NCI-H1436 (cell line): Measurements from ENCODE around the gene LRRC7.

Experiments
- DNase-seq: peaks from one replicate; lab custom pipeline; 2025; lab: John Stamatoyannopoulos, UW

LRRC7 gene

DNA sequence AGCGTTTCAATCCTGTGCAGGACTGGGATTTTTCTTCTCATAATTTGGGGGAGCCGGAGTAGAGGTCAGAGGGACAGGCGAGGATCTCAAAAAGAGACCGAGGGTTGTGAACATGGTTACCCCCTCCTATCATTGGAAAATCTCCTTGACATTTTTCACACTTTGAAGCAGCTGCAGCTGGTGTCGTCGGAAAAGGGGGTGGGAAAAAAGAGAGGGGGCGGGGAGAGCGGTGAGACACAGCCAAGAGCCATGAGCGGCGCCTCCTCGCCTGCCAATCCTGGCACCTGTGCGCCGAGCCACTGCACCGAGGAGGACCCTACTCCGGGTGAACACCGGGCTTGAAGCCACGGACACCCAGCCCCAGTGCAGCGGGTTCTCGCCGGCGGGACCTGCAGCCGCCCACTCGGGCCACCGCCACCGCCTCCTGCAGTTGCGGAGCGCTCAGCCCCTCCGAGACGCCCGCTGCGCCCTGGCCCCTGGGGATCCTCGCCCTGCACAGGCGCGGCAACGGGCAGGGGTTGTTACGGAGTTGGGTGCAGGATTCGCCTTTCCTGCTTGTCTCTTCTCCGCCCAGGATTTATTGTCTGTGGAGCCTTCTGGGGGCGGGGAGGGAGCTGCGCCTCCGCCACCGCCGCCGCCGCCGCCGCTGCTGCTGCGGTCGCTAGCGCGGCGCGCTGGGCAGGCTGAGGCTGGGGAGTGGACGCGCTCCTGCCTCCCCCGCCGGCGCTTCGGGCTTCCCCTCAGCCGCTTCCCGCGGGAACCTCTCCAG, at the start of gene LRRC7:
LRRC7 (plus strand) TSS at position 271 of the 769 bp plus-strand sequence. CDS start 718 bp downstream, outside the sequence.
- DNase-seq, result peak; percentile 74

DNA sequence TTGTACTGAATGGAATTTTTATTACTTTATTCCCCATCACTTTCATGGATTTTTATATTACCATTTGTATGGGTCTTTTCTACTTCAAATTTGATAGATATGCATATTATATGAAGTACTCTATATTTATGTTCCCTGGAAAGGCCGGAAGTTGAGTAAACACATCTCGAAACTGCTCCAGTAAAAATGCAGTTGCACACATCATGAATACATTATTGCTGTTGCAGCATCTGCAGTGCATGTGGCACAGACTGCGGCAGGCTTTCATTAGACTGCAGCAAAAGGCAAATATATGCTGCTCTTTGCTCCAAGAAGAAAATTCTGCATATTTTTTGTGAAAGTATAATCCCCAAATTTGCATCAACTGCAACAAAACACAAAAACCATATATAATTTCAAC, 48.7 kb upstream of the LRRC7 start:
- no peak for DNase-seq

DNA sequence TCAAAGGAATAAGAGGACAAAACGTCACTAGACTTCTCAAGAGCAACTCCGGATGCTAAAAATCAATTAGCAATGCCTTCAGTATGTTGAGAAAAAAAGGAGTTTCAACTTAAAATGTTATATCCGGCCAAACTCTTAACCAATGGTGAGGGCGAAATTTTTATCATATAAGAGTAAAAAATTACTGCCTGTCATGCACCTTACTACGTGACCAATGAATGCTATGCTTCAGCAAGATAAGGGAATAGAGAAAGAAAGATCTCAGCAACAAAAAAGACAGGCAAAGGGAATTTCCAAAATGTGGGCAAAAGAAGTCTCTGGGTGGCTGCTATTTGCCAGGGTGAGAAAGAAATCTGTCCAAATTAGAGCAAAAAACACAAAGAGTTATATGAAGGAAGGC, 47.4 kb upstream of the LRRC7 start:
- DNase-seq, result no peak

DNA sequence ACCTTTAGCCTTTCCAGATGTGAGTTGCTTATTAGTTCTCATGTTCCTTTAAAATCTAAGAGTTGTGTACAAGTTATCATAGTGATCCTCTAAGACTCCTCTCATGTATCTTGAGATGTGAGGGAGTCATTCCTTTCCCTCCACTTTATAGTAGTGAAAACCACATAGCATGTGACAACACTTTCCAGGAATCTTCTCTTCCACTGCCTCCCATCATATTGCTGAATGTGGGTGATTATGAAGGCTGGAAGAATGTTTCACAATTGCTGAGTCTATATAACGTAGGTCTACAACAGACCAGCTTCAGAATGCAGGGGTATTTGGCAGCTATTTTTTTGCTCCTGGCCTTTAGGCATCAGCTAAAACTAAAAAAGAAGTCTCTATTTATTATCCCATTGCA, 44.7 kb upstream of the LRRC7 start:
- no peak for DNase-seq

DNA sequence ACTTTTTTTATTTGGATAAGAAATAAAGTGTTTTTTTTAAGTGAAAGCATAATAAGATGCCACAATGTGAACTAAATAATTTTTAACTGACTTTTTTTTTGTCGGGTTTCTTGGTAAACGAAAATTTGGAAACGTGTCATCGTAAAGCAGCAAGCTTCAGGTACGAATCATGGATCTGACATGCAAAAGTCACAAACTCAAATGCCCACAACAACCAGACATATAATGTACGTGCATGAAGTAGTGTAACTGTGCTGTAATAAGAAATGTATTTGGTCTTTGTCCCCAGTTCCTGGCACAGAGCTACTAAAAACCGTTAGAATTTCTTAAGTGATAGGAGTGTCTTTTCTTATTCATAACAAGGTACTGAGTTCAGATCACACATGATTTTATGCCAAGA, 44.3 kb upstream of the LRRC7 start:
- DNase-seq, result no peak

DNA sequence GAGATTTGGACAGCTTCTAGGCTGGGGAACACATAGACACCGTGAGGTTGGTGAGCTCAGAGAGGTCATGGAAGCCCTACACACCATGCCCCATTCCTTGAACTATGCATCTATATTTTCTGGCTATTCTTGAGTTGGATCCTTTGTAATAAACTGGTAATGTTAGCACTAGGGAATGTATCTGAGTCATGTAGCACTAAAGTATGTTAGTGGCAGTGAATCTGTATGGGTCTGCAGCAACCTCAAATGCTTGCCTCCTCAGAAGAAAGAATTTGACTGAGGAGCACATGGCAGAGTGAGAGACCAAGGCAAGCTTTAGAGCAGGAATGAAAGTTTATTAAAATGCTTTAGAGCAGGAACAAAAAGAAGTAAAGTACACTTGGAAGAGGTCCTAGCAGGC, 43.7 kb upstream of the LRRC7 start:
- DNase-seq, result no peak

DNA sequence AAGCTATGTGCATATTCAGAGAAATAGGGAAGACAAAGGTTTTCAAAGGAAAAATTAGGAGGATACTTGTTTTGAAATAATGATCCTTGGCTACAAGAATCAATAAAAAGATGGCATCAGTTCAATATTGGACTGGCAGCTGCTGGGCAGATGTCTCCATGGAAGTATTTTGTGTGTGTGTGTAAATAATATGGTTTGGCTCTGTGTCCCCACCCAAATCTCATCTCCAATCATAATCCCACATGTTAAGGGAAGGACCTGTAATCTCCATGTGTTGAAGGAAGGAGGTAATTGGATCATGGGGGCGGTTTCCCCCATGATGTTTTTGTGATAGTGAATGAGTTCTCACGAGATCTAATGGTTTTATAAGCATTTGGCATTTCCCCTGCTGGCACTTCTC, 40.4 kb upstream of the LRRC7 start:
- DNase-seq, result no peak

DNA sequence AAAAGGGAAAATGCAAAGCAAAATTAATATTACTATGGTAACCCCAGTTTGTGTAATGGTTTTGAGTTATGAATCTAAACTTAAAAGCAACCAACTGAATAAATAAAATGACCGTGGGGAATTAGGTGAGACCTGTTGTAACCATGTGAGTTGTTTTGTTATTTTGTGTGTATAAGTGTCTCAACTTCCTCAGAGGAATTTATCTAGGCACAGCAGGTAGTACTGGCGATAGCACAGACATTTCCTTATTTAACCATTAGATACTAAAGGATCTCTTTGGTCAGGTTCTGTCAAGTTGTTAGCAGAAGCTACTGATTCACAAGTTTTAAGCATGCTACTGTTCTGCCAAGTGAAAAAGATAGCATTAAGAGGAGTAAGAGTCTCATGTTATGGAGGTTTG, 39.3 kb upstream of the LRRC7 start:
- no peak for DNase-seq

DNA sequence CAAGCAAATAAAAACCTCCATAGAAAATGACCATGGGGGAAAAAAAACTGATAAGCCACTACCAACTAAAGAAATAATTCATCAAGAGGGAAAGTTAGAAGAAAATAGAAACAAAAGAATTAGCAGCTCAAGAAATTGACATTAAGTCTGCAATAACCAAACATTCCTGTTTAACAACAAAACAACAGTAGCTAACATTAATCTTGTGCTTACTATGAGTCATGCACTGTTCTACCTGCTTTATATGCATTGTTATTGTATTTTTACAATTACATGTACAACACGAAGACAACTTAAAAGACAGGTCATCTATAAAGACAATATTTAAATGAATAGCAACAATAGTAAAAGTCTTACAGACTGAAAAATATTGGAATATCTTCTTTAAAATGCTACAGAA, 34.4 kb upstream of the LRRC7 start:
- no peak for DNase-seq

DNA sequence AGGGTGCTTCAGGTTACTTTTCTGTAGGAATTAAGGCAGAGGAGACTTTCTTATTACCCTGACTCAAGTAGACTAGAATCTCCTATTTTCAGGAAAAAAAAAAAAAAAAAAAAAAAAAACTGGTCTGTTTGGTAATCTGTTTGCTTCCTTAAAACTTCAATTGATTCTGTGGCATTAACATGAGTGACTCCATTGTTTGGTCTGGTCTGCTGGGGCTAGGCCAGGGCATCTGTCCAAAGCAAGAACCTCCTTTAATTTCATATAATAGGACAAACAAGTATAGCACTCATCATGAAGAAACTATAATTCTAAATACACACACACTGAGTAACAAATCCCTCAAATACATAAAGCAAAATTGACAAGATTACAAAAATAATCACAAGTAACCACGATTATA, 32.9 kb upstream of the LRRC7 start:
- no peak for DNase-seq

DNA sequence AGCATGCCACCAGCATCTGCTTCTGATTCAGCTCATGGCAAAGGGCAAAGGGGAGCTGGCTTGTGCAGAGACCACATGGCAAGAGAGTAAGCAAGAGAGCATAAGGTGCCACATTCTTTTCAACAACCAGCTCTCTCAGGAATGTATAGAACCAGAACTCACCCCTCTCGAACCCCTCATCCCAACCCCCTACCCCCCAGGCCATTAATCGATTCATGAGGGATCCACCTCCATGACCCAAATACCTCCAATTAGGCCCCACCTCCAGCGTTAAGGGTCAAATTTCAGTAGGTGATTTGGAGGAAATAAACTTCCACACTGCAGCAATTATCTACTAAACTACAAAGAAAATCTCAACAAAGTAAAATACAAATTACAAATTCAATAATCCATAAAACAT, 32.2 kb upstream of the LRRC7 start:
- DNase-seq, result no peak

DNA sequence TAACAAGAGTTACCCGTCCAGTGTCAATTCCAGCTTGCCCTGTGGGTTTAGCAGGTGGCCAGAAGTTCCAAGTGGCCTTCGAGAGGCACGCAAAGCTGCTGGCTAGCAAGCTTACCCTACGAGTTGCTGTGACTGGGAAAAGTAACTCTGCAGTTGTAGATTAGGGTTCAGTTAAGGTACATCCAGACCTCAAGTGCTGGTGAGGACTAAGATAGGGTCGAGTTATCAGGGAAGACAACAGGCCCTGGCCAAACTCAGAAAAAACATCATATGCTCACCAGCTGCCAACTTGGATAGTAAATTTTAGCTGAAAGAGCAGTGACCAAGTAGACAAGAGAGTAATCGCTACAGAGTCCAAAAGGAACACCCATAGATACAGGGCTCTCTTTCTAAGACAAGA, 27.7 kb upstream of the LRRC7 start:
- DNase-seq, result no peak

DNA sequence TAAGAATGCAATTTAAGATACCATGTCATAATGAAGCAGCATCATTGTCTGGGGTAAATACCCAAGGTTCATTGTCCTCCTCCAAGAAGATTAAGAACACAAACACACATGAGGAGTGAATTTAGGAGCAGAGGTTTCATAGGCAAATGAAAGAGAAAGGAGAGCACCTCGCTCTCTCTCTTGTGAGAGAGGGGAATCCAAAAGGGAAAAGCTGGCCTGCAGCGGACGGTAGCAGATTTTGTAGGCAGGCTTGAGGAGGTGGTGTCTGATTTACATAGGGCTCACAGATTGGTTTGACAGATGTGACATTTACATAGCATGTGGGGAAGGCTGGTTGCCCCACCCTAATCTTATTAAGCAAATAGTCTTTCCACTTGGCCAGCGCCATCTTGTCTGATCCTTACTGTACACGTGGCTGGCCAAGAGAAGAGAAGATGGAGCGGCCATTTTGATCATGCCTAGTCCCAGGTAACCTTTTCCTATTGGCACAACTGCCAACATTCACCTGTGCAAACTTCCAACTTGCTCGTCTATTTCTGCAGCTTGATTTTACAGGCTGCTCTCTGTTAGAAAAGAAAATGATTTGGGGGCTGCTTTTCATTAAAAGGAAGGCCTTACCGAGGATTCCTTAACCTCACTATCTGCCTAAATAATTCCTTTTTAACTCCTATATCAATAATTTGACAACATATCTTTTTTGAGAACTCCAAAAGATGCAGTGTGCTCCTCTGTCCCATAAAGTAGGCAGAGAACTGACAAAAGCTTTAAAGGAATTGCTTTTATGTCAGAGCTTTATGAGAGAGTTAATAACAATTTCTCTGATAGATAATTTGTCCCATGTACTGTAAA, 16.0 kb upstream of the LRRC7 start:
- DNase-seq, result no peak

DNA sequence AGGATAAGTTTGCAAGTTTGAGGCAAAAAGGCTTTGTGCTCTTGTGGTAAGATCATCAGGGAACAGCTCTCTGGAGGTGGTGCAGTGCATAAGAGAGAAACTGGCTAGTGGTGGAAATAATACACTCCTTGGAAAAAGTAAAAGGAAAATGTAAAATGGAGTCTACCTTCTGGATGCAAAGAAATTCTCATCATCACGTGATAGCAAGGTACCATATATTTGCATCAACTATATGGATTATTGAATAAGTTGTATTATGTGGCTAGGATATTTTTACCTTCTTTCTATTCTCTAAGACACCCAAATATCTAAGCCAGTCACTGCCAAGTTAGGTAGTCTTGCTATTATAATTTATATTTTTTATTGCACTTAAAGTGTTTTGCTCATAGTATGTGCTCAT, 14.0 kb upstream of the LRRC7 start:
- DNase-seq, result no peak

DNA sequence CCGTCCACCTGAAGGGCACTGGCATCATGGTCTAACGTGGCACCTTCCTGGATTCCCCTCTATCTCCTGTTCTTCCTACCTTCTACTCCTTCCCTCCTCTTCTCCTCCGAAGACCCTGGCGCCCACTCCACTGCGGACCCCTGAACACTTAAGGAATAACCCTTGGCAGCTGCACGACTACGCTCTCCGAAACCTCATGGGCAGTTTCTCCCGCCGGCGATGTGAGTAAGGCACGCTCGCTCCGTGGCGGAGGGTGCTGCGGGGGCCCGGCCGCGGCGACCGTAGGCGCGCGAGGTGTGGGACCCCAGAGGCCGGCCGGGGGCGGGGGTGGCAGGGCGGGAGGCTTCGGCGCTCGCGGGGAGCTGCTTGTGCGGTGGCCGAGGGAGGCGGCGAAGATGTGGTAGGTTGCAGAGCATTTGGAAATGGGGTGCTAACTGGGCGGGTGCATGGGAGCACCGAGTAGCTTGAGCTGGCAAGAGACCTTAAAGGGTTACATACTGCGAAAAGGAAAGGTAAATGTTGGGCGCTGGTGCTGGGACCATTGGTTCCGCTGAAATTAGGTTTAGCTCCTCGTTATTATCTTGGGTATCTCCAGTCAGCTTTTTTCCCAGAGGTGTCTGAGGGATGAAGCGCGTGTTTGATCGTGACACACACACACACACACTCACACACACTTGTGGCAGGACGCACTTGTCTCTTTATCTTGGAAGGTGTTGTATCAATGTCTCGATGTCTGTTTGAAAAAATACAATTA, 876 bp downstream of the LRRC7 start:
- no peak for DNase-seq

DNA sequence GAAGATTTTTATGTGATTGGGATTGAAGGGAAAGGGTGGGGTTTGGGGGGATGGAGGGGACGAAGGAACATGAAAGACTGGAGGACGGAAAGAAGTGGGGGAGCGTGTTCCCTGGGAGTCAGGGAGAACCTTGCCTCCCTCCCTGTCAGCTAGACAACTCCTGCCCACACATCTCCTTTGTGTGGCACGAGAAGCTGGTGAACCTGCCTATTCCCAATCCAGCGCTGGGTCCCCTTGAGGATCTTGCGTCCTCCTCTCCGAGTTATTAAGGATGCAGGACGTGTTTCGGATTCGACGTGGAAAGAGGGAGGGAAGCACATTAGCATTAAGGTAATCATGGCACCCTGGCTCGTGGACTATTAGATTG, 1.4 kb downstream of the LRRC7 start:
- DNase-seq, result no peak

DNA sequence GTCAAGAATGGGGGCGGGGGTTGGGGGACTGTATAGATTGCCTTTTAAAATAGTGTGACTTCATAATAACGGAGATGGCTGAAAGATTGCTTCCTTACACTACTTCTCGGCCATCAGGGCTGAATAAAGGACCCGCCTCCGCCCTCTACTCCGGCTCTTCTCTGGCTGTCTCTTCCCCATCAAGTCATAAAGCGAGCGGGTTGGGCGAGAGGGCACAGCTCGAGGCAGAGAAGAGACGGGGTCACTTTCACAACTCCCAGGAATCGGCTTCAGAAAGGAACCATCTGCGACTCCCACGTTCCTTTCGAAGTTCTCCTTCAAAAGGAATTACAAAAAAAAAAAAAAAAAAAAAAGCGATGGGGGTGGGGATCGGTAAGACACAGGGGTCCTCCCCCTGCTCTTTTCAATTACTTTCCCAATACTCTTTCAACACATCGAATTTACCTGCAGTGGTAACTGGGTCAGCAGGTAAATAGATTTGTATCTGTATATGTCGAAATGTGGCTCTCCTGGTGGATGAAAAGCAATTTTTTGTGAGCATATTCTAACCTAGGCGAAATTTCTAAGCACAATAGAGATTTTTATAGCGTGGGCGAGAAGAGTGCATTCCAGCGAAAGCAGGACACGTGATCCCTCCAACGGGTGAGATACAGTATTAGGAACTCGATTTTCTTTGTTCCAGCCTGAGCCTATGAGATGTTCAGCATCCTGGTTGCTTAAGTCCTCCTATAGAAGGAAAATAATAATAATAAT, 2.0 kb downstream of the LRRC7 start:
- DNase-seq, result no peak

DNA sequence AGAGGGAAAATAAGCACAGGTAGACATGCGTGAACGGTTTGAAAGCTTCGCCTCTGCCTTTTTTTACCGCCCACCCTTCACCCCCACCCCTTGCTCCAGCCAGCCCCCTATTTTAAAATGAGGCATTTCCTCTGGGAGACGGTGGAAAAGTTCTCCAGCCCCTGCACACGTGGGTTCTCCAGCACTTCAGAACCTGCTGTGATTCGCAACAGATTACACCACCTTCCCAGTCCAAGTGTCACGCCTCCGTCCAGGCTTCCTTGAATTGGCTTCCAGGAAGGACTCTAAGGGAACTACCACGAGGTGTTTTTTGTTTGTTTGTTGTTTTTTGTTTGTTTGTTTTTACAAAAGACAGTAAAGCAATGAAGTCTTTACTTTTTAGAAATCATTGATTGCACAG, 2.6 kb downstream of the LRRC7 start:
- DNase-seq, result no peak

DNA sequence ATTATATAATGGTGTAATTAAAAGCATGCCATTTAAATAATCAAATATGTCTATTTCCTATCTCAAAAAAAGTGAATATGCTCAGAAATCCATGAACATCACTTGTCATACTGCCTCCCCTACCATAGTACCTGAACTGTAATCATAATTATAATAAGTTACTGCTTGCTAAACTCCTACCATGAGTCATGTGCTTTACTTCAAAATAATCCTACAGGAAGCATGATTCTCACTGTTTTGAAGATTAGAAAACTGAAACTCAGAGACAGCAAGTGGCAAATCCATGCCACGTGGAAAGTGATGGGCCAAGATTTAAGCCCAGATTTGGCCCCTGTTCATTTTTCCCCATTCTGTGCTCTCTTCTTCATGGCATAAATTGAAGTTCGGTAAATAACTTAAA, 5.2 kb downstream of the LRRC7 start:
- no peak for DNase-seq

DNA sequence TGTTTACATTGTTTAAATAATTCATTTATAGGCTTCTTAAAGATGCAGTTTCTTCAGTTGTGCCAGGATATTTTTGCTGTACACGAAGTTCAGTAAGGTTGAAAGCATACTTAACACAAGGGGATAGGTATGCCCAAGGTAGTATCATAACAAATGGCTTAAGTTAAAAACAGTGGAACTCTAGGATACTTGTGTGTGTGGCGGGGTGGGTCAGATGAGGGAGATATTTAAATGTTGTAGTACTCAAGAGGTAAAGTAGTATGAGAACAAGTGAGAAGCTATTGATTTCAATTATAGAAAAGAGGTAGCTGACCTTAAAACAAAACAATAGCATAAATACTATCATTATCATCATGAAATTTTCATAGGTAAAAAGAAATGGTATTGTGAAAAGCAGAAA, 6.2 kb downstream of the LRRC7 start:
- no peak for DNase-seq

DNA sequence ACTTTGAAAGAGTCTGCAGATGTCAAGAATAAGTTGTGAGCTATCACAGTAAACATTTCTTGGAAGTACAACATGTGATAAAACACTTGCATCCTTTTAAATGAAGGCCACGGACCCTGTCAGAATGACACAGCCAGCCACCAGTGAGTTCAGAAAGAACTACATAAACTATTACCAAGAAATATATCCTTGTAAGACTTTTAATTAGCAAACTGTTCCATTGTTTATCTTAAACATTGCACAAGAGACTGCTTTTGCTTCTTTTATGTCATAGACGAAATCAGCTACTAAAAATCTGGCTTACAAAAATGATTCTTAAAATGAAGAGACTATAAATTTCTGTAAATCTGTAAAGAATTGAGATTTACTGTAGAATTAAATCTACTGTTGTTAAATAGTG, 17.9 kb downstream of the LRRC7 start:
- DNase-seq, result no peak

DNA sequence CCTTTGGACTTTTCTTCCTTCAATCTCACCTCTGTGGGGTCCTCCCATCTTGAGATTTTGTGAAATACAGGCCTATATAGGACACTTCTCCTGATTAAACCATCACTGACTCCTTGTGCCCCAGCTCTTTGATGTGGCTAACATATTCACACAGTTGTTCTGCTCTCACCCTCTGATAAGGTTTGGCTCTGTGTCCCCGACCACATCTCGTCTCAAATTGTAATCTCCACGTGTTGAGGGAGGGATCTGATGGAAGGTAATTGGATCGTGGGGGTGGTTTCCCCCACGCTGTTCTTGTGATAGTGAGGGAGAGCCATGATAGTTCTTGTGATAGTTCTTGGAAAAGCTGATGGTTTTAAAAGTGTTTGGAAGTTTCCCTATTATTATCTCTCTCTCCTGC, 19.7 kb downstream of the LRRC7 start:
- no peak for DNase-seq
